GDM1 (cell line): ENCODE data around the gene CHCHD3.
"Not testable (repeated sequence)": the region's sequence is repeated elsewhere in the genome, so short reads cannot be mapped to it uniquely, and the experiment has no call there.

ENCODE experiments used
- DNase-seq: peaks from one replicate; lab custom pipeline; 2025; lab: John Stamatoyannopoulos, UW

CHCHD3 gene

DNA sequence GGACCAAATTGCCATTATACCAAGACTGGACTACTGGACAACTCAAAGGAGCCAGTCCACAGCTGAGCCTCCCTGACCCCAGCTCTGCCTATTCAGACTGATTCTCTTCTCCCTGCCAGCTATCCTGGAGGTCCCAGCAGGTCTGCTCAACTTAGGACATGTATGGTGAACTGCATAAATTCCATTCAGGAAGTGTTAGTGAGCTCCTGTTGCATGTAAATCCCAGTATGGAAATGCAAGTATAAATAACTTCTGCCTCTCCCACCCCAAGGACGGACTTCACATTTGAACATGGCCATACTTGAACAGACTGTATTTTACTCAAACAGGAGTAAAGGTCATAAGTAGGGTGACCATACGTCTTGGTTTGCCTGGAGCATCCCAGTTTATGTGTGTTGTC is 128.4 kb downstream of the CHCHD3 start:
- DNase-seq: no peak

DNA sequence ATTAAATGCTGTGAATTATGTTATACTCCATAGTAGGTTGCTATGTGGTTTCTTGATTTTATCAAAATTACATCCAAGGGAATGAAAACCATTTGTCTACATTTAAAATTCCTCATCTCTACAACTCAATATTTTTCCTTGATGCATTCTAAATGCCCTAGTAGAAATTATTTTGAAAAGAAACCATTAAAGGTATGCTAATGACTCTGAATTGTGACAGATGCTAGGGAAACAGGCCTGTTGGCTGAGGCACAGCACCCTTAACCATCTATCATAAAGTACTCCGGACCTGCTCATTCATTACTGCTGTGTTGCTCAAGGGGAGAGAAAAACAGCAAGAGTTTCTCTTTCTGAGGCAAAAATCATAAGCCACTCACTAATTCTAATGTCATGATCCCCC is 131.2 kb downstream of the CHCHD3 start:
- no peak for DNase-seq

DNA sequence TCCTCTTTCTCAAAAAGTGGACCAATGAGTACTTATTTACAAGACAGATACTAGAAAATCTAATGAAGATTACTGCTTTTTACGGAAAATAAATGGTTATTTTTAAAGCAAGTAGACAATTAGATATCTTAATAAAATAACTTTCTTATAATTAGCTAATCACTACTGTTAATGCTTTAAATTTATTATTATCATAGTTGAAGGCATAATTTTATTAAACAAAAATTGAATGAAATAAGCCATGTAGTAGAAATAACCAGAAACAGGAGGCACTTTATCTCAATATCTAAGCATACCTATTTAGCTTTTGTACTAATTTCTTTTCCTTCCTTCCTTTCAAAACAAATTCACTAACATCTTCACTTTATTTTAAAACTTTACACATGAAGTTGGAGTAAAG is 134.9 kb downstream of the CHCHD3 start:
- DNase-seq: no peak

GRCh38 chr7:132944774-132945173 is 137.1 kb downstream of the CHCHD3 start:
- no peak for DNase-seq

GRCh38 chr7:132943645-132944044 is 138.2 kb downstream of the CHCHD3 start:
- DNase-seq: no peak

GRCh38 chr7:132942701-132943100 is 139.2 kb downstream of the CHCHD3 start:
- DNase-seq: no peak

DNA sequence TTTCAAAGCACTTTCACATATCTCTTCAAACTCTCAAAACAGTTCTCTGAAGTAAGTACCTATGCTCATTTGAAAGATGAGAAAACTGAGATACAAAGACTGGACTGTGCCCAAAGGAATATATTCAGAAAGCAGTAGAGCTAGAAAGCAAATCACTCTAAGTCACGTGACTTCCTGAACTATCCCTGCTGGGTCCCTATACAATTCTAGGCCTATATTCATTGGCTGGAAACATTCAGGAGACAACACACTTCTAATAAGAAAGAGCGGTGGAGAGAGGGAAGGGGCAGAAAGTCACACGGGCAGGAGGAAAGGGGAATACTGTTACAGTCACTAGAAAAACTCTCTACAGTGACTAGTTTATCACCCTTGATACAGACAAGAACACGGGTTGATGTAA is 140.0 kb downstream of the CHCHD3 start:
- no peak for DNase-seq

DNA sequence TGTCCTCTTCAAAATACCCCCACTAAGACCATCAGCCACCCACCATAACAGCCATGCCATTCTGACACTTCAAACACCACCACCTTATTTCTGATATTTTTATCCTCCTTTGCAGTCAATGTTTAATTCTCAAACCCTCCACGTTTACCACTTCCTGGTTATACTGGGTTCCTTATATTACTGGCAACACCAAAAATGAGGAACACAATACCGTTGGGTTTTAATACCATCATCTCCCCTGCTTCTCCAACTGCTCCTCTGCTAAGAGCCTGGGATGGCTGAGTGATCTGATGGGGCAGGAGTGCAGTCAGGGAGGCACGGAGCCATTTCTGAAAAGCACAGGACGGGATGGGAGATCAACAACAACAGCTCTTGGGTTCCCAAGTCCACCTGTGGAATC is 140.5 kb downstream of the CHCHD3 start:
- no peak for DNase-seq

DNA sequence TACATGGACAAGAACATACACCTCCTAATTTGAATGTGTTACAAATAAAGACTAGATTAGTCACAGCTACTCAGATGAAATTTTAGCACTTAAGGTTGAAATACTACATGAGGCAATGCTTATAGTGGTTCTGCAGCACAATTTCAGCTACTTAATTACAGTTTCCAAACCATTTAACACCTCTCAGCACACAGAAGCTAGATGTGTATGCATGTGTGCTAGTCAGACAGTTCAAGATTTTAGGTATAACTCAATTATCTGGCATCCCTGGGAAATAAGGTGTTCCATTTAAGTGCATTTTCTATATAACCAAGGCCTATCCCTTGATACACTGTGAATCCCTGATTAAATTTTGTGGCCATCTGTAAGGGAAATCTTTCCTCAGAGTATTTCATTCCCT is 141.8 kb downstream of the CHCHD3 start:
- no peak for DNase-seq

DNA sequence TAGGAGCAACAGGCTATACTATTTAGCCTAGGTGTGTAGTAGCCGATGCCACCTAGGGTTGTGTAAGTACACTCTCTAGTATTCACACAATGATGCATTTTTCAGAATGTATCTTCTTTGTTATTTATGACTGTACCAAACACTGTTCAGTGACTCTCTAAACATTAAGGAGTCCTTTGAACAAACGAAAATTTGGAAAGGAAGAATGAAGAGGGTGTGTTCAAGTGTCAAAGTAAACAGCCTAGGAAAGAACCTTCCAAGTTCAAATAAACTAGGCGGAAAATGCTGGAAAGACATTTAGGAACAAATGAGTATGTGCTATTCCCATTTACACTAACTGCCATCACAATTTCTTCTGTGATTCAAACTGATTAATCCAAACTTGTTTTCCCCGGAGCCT is 142.4 kb downstream of the CHCHD3 start:
- no peak for DNase-seq

DNA sequence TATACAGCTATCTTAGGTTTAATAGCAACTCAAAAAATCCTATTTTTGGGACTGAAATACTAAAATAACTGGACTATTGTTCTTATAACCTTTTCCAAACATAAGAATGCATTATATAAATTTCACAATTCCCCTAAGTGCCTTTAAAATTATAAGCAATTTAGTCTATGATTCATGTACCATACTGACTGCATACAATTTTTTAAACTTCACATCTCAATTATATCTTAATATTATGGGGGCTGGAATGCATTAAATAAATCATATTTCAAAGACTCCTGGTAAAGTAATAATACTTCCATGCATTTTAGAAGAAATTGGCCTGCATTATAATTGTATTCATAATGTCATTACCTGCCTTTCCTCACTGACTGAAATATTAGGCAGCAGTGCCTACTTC is 144.6 kb downstream of the CHCHD3 start:
- no peak for DNase-seq

GRCh38 chr7:132935608-132936007 is 146.3 kb downstream of the CHCHD3 start:
- no peak for DNase-seq

DNA sequence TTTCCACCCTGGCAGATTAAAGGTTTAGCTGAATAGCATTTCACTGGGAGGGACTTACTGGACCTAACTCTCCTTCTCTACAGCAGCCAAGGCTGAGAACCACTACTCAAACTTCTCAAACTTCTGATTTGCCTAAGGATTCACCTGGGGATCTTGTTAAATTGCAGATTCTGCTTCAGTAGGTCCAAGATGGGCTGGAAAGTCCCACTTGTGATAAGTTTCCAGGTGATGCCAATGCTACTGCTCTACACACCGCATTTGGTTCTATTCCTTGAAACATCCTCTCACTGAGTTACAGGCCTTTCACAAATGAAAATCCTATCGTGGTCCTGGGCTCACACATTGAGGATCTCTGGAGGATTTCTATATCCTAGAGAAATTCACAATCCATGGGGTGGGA is 147.9 kb downstream of the CHCHD3 start:
- DNase-seq: no peak

- DNase-seq: no peak
These were observed 148.8 kb downstream of the CHCHD3 start for GRCh38 chr7:132933072-132933458.

GRCh38 chr7:132932296-132933071 is 149.4 kb downstream of the CHCHD3 start:
- DNase-seq: no peak

DNA sequence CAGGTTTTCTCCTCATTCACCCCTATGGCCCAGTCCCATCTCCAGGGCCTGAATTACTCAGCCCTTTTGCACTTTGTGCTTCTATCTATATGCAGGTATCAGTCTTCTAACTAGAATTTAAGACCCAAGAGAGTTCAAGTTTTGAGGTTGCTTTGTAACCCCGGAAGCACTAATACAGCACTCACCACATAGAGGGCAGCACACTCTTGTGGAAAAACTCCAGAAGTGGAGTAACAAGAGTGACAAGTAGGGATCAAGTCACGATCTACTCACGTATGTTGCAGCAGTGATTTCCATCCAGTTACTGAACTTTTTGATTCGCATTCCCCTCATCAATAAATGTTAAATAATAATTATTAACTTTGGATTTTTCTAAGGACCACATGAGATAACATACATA is 151.0 kb downstream of the CHCHD3 start:
- no peak for DNase-seq

- not testable (repeated sequence) for DNase-seq
These were observed 151.9 kb downstream of the CHCHD3 start for GRCh38 chr7:132929944-132930343.

- no peak for DNase-seq
These were observed 162.1 kb downstream of the CHCHD3 start for GRCh38 chr7:132919771-132920170.

- DNase-seq: no peak
These were observed 166.2 kb downstream of the CHCHD3 start for GRCh38 chr7:132915647-132916046.

DNA sequence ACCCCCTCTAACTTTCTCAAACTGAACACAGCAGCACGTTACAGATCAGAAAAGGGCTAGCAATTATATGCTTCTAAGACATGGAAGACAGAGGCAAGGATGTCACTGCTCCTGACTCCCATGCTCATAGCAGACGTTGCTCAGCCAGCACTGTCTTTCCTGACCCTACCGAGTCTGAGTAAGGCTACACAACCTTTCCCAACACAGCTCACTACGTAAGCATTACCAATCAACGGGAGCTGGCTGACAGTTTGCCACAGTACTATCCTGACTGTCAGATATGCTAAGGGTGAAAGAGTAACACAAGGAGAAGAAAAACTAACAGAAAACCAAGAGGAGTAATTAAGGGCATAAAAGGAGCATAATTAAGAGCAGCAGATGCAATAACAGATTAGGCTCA is 171.2 kb downstream of the CHCHD3 start:
- no peak for DNase-seq

GRCh38 chr7:132907380-132907940 is 174.4 kb downstream of the CHCHD3 start:
- no peak for DNase-seq

GRCh38 chr7:132906193-132906835 is 175.6 kb downstream of the CHCHD3 start:
- DNase-seq: no peak

DNA sequence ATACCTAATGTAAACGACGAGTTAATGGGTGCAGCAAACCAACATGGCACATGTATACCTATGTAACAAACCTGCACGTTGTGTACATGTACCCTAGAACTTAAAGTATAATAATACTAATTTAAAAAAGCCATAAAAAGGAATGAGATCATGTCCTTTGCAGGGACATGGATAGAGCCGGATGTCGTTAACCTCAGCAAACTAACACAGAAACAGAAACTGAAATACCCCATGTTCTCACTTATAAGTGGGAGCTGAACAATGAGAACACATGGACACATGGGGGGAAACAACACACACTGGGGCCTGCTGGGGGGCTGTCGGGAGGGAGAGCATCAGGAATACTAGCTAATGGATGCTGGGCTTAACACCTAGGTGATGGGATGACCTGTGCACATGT is 176.8 kb downstream of the CHCHD3 start:
- DNase-seq: not testable (repeated sequence)

DNA sequence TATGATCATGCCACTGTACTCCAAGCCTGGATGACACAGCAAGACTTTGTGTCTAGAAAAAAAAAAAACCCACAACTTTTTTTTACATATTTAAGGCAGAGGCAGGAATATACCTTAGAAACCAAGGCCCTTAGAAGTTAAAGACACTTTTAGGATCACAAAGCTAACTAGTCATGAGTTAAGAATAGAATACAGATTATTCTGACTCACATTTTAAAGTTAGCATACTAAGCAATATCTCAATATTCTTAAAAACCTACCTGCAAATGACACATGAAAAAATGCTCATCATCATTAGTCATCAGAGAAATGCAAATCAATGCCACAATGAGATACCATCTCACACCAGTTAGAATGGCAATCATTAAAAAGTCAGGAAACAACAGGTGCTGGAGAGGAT is 177.7 kb downstream of the CHCHD3 start:
- DNase-seq: no peak
